Astrocyte of the spinal cord (primary cell): ENCODE data around the gene ADAMTSL3.

Experiments used
- DNase-seq: peaks from one replicate; pipeline ENCODE4 v3.0.0; 2011; ENCODE audit warnings: low read depth, low spot score
- H3K4me3 ChIP-seq: 2 replicates; pipeline ENCODE4 v1.5.1; 2011; ENCODE audit warnings: low read depth, mild to moderate bottlenecking, low read length, moderate library complexity
- CTCF ChIP-seq: IDR thresholded peaks from 2 replicates; pipeline ENCODE4 v1.5.1; 2012; ENCODE audit warnings: low read depth, mild to moderate bottlenecking, low read length, inconsistent platforms
- in situ Hi-C: cut with HindIII; loops from 2 replicates; pipeline ENCODE4 v1.10.0; 2017; ENCODE audit warnings: low sequenced_read_pairs

The ADAMTSL3 gene

GRCh38 chr15:83947156-83947555 is 293.2 kb downstream of the ADAMTSL3 start:
- no peak for DNase-seq
- in situ Hi-C loops, result no loop called here
- no peak overlapping the region for H3K4me3 ChIP-seq
- TF ChIP-seq CTCF, result no peak

GRCh38 chr15:83954506-83954905 is 300.6 kb downstream of the ADAMTSL3 start:
- DNase-seq, result no peak
- no peak overlapping the region for H3K4me3 ChIP-seq
- in situ Hi-C loops, result no loop called here
- no peak for TF ChIP-seq CTCF

- in situ Hi-C loops, result no loop called here
- H3K4me3 ChIP-seq, result no peak overlapping the region
- no peak for TF ChIP-seq CTCF
- DNase-seq, result no peak
Measured at GRCh38 chr15:83955806-83956265, 301.9 kb downstream of the ADAMTSL3 start.

- no peak for DNase-seq
- no peak for TF ChIP-seq CTCF
- H3K4me3 ChIP-seq, result no peak overlapping the region
- in situ Hi-C loops, result no loop called here
Measured at GRCh38 chr15:83956887-83957286, 303.0 kb downstream of the ADAMTSL3 start.

GRCh38 chr15:83959477-83959876 is 305.6 kb downstream of the ADAMTSL3 start:
- no peak for DNase-seq
- in situ Hi-C loops, result no loop called here
- TF ChIP-seq CTCF, result no peak

GRCh38 chr15:83960192-83960829 is 306.4 kb downstream of the ADAMTSL3 start:
- TF ChIP-seq CTCF, result no peak
- no peak overlapping the region for H3K4me3 ChIP-seq
- in situ Hi-C loops, result no loop called here
- no peak for DNase-seq

More at GRCh38 chr15:83959477-83959876, 305.6 kb downstream of the ADAMTSL3 start:
- no peak overlapping the region for H3K4me3 ChIP-seq
